22Rv1 (cell line): Measurements from ENCODE around the gene OR56B4.

ENCODE experiments used
- ZFX ChIP-seq: fragments of 450-650 bp; IDR thresholded peaks from 2 replicates; pipeline ENCODE4 v1.6.1; 2017; ENCODE audit warnings: antibody characterized with exemption, borderline replicate concordance
- TF ChIP-seq, protein P1 (sequence below): fragments of 450-650 bp; IDR thresholded peaks from 2 replicates; pipeline ENCODE4 v1.5.1; 2017; ENCODE audit warnings: mild to moderate bottlenecking

DNA sequence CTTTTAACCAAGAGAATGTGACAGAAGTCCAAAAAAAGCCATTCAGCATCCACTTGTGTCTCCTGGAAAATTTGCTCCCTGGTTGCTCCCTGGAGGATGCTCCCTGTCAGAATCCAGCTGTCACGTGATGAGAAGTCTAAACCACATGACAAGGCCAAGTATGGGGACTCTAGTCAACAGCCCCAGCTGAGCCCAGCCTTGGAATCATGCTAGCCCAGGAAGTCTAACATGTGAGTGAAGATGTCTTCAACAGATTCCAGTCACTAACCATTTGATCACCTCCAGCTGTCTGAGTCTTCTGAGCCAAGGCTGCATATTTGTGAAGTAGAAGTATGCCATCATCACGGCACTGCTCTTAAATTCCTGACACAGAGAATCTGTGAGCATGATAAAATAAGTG lies 4.2 kb downstream of the OR56B4 start:
- no peak for TF ChIP-seq ZFX
- TF ChIP-seq, protein P1, sequence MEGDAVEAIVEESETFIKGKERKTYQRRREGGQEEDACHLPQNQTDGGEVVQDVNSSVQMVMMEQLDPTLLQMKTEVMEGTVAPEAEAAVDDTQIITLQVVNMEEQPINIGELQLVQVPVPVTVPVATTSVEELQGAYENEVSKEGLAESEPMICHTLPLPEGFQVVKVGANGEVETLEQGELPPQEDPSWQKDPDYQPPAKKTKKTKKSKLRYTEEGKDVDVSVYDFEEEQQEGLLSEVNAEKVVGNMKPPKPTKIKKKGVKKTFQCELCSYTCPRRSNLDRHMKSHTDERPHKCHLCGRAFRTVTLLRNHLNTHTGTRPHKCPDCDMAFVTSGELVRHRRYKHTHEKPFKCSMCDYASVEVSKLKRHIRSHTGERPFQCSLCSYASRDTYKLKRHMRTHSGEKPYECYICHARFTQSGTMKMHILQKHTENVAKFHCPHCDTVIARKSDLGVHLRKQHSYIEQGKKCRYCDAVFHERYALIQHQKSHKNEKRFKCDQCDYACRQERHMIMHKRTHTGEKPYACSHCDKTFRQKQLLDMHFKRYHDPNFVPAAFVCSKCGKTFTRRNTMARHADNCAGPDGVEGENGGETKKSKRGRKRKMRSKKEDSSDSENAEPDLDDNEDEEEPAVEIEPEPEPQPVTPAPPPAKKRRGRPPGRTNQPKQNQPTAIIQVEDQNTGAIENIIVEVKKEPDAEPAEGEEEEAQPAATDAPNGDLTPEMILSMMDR, result no peak
